Activated CD4-positive, CD25-positive, alpha-beta regulatory T cell (primary cell): ENCODE measurements around the gene MELK.
"Not testable (repeated sequence)": the region's sequence is repeated elsewhere in the genome, so short reads cannot be mapped to it uniquely, and the experiment has no call there.

ENCODE experiments used
- DNase-seq, 4 experiments: peaks; one replicate each; lab custom pipeline; 2025; lab: John Stamatoyannopoulos, UW

Gene MELK

DNA sequence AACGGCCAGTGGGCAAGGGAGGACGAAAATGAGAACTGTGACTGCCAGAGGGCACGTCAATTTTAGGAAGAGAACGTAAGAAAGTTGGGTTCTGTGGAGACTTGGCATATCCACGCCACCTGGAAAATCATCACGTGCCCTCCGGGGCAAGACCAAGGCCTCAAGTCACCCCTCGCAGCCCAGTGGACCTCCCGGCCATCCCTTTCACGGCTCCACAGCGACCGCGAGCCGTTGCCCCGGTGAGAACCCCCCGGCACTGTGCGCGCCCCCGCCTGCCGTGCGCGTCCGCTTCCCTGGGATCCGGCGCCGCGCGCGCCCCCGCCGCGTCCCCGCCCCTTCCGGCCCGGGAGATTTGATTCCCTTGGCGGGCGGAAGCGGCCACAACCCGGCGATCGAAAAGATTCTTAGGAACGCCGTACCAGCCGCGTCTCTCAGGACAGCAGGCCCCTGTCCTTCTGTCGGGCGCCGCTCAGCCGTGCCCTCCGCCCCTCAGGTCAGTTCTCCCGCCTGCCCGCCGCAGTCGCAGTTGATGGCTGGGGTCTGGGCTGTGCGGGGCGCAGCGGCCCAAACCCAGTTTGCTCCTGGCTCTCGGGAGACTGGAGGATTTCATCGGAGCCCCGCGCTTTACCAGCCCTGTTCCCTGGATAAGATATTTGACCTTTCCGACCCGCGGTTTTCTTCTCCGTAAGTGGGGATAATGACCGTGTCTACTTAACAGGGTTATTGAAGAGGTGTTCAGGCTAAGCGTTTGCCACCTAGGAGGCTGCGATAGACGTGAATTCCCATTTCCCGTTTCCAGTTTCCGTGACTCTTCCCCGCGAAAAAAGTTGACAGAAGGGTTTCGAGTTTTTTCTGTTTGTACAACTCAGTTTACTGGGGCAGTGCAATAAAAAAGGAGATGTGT lies at the start of gene MELK:
Gene MELK, plus strand, starts transcription at position 381 of the 904 bp plus-strand sequence. CDS start 8,787 bp downstream, outside the sequence.
- peak; percentile 68 to 77 (median 74) for DNase-seq

DNA sequence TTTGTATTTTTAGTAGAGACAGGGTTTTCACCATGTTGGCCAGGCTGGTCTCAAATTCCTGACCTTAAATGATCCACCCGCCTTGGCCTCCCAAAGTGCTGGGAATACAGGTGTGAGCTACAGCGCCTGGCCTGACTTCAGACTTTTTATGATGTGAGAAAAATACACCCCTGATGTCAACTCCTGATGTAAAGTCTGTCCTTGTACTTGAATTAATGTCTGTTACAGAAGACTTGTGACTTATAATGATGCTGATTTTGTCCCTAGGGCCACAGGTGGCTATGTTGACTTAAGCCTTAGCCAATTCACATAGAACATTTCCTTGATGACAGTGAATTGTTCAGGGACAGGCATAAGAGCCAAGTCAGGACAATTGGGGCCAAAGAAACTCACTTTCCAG lies 42.5 kb upstream of the MELK start:
- no peak for DNase-seq

DNA sequence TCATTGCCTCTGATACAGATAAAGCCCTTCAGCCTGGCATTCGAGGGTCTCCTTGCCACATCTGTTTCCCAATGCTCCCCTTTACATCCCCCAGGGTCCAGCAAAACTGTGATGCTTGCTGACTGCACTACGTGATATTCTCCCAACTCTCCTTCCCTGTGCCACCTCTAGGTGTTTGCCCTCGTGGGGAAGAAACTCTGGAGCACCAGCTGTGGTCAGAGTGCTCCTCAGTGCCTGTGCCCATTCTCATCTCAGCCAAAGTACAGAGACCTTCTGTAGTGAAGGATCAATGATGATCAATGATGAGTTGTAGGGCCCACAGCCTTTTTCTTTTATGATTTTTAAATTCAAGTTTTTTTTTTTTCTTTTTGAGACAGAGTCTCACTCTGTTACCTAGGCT lies 40.3 kb upstream of the MELK start:
- DNase-seq = no peak

DNA sequence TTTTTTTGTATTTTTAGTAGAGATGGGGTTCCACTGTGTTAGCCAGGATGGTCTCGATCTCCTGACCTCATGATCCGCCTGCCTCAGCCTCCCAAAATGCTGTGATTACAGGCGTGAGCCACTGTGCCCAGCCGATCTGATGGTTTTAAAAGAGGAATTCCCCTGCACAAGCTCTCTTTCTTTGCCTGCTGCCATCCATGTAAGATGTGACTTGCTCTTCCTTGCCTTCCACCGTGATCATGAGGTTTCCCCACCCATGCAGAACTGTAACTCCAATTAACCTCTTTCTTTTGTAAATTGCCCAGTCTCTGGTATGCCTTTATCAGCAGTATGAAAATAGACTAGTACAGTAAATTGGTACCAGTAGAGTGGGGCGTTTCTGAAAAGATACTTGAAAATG lies 39.0 kb upstream of the MELK start:
- DNase-seq = not testable (repeated sequence)

DNA sequence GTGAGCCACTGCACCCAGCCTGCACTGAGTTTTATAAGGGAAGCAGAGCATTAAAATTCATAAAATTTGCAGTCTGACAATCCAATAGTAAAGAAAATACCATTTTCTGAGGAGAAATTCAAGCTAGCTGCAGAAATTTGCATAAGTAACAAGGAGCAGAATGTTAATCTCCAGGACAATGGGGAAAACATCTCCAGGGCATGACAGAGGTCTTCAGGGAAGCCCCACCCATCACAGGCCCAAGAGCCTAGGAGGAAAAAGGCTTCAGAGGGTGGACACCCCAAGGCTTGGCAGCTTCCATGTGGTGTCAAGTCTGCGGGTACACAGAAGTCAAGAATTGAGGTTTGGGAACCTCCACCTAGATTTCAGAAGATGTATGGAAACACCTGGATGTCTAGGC lies 37.6 kb upstream of the MELK start:
- no peak for DNase-seq

DNA sequence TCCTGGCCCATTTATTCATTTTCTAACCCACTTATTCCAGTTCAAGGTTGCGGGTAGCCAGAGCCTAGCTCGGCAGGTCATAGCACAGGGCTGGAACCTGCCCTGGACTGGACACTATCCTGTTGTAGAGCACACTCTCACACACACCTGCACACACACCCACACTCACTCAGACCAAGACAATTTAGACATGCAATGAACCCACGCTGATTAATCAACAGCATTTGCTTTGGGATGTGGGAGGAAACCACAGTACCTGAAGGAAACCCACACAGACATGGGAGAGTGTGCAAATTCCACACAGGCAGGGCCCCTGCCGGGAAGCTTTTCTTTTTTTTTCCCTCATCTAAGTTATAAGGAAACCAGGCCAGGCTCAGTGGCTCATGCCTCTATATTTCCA lies 34.8 kb upstream of the MELK start:
- DNase-seq = no peak

DNA sequence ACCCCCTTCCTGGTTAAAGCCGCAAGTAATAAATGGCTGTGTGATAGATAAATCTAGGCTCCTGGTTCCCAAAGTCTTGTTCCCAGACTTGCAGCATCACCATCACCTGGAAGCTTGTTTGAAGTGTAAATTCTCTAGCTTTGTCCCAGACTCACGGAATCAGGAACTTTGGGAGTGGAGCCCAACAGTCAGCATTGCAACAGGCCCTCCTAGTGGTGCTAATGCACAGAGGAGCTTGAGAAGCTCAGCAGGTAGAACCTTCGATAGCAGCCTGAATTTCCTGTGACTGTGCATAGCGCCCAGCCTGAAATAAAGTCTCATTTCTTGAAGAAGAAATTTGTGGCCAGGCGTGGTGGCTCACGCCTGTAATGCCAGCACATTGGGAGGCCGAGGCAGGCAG lies 30.3 kb upstream of the MELK start:
- no peak for DNase-seq

DNA sequence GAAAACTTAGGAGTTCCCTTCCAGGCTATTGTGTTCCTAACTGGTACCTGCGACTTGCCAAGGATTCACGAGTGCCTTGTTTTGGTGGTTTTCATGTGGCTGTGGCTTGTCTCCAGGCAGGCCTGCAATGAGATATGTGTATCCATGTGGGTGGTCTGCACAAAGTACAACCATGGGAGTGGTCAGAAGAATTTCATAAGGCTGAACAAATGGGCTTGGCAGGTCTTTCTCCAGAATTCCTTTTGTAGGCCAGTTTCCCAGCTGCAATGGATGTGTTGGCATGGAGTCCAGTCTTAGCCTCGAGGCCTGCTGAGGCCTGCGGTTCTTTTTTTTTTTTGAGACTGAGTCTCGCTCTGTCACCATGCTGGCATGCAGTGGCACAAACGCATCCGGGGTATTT lies 28.8 kb upstream of the MELK start:
- no peak for DNase-seq

DNA sequence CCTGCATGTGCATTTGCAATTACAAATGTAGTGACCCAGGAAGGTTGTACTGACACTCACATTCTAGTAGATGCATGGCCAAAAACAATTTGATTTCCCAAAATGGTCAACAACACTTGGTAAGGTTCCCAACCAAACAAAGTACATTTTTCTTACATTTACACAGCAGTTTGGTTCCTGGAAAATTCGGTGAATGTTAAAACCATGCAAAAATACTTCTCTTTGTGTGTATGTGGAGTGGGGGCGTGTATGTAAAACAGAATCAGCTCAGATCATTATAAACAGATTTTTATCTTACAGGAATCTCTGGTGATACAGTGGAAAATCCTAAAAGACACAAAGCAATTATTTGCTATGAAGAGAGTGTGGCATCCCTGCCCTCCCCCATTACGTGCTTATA lies 25.1 kb upstream of the MELK start:
- DNase-seq = no peak

DNA sequence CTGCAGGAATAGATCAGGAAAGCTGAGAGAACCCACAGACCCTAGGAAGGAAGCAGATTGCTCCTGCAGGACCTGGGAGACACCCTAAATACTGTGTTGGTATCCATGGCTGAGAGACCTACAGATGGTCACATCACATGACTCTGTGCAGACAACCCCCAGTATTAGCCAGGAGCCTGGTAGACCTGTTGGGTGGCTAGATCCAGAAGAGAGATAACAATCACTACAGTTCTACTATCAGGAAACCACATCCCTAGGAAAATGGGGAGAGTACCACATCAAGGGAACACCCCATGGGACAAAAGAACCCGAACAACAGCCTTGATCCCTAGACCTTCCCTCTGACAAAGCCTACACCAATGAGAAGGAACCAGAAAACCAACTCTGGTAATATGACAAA lies 24.2 kb upstream of the MELK start:
- no peak for DNase-seq

DNA sequence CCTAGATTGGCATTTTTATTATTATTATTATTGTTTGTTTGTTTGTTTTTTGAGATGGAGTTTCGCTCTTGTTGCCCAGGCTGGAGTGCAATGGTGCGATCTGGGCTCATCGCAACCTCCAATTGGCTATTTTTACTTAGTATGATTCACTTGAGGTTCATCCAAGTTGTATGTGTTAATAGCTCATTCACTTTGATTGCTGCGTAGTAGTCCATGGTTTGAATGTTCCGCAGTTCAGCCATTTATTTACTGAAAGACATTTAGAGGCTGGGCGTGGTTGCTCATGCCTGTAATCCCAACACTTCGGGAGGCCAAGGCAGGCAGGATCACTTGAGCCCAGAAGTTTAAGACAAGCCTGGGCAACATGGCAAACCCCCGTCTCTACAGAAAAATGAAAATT lies 22.6 kb upstream of the MELK start:
- no peak for DNase-seq

DNA sequence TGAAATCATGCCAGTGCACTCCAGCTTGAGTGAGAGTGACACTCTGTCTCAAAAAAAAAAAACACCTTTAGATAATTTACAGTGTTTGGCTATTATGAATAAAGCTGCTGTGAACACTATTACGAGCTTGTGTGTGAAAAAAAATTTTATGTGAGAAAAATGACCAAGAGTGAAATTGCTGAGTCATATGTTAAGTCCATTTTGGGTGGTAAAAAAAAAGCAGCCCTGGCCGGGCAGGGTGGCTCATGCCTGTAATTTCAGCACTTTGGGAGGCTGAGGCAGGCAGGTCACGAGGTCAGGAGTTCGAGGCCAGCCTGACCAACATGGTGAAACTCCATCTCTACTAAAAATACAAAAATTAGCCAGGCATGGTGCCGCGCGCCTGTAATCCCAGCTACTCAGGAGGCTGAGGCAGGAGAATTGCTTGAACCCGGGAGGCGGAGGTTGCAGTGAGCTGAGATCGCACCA lies 22.0 kb upstream of the MELK start:
- DNase-seq = not testable (repeated sequence)

DNA sequence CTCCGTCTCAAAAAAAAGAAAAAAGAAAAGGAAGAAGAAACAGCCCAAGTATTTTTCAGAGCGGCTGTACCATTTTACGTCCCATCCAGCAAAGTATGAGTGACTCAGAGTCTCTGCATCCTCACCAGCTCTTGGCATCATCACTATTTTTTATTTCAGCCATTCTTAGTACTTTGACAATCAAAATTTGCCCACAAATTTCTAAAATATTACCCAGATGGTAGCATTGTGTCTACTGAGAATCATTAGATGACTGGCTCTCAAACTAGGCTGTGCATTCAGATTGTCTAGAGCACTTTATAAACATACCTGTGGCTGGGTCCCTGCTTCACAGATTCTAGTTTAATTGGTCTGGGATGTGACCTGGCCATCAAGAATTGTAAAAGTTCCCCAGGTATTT lies 21.6 kb upstream of the MELK start:
- no peak for DNase-seq

DNA sequence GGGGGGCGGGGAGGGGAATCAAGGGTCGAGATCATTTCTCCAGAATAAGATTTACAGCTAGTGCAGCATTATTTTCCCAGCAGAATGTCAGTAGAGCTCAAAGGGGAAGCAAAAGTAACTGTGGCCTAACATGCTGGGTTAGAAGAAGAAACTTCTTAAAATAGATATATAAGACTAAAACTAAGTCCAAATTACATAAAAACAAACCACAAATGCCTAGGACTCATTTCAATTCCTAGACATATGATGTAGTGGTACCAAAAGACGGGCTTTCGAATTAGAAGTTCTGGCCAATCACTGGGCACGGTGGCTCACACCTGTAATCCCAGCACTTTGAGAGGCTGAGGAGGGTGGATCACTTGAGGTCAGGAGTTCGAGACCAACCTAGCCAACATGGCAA lies 20.8 kb upstream of the MELK start:
- no peak for DNase-seq

DNA sequence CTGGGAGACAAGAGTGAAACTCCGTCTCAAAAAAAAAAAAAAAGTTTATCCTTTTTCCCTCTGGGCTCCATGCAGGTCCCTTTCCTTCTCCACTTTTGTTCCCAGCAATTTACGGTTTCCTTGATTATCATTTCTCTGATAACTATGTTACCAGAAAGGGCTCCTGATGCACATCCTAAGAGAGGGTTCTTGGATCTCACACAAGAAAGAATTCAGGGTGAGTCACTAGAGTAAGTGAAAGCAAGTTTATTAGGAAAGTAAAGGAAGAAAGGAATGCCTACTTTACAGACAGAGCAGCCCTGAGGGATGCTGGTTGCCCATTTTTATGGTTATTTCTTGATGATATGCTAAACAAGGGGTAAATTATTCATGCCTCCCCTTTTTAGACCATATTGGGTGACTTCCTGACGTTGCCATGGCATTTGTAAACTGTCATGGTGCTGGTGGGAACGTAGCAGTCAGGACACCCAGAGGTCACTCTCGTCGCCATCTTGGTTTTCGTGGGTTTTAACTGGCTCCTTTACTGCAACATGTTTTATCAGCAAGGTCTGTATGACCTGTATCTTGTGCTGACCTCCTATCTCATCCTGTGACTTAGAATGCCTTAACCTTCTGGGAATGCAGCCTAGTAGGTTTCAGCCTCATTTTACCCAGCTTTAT lies 13.5 kb upstream of the MELK start:
- no peak for DNase-seq

DNA sequence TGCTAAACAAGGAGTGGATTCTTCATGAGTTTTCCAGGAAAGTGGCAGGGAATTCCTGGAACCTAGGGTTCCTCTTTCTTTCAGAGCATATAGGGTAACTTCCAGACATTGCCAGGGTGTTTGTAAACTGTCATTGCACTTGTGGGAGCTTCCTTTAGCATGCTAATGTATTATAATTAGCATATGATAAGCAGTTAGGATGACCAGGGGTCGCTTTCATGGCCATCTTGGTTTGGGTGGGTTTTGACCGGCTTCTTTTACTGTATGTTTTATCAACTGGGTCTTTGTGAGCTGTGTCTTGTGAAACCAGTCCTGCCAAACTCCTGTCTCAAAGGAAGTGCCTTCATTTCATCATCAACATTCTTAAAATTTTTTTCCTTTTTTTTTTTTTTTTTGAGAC lies 11.9 kb upstream of the MELK start:
- no peak for DNase-seq

DNA sequence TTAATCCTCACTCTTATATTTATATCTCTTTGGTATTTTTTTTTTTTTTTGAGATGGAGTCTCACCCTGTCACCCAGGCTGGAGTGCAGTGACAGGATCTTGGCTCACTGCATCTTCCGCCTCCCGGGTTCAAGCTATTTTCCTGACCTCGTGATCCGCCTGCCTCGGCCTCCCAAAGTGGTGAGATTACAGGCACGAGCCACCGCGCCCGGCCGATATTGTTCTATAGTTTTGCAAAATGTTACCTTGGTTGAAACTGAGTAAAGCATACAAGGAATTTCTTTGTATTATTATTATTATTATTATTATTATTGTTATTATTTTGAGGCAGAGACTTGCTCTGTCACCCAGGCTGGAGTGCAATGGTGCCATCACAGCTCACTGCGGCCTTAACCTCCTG lies 9.9 kb upstream of the MELK start:
- DNase-seq = not testable (repeated sequence)

DNA sequence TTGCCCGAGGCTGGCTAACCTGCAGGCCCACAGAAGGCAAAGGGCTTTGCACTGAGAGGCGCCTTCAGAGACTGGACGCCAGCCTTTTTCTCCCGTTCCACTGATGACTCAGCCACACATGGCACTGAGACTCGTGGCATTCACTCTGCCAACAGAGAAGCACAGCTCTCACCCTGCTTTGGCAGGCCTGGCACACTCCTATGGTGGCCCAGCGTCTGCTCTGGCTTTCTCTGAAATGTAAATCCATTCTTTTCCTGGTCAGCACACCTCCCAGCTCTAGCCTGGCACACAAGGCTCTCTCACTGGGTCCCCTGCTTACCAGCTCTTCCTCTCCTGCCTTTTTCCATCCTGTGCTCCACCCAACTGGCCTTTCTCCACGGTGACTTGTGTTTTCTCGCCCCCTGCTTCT lies 5.9 kb upstream of the MELK start:
- no peak for DNase-seq

DNA sequence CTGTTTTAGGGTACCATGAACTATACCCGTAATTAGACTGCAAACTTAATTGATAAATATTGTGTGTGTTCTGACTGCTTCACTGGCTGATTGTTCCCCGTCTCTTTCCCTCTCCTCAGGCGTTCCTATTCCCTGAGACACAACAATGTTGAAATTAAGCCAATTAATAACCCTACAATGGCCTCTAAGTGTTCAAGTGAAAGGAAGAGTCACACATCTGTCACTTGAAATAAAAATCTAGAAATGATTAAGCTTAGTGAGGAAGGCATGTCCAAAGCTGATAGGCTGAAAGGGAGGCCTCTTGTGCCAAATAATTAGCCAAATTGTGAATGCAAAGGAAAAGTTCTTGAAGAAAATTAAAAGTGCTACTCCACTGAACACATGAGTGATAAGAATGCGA lies 4.0 kb upstream of the MELK start:
- DNase-seq = not testable (repeated sequence)

DNA sequence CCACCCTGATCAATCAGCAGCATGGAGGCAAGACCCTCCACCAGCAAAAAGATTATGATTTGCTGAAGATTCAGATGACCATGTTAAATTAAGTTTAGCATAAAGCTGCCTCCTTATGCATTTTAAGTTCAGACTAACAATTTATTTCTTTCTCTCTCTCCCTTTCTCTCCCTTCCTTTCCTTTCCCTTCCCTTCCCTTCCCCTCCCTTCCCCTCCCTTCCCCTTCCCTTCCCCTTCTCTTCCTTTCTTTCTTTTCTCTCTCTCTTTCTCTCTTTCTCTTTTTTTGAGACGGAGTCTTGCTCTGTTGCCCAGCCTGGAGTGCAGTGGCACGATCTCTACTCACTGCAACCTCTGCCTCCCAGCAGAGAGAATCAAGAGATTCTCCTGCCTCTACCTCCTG lies 1.4 kb upstream of the MELK start:
- no peak for DNase-seq

DNA sequence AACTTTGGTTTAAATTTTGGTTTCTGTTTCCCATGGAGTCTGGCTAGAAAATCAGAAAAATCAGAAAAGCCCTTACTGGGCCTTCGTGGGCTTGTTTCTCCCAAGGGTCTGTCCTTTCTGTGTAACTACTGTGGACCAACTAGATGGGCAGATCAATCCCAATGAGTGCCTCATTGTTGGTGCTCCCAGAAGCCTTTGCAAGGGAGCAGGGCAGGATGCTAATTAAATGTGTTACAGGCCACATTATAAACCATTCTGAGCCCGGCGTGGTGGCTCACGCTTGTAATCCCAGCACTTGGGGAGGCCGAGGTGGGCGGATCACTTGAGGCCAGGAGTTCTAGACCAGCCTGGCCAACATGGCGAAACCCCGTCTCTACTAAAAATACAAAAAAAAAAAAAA lies 1.4 kb downstream of the MELK start:
- not testable (repeated sequence) for DNase-seq

DNA sequence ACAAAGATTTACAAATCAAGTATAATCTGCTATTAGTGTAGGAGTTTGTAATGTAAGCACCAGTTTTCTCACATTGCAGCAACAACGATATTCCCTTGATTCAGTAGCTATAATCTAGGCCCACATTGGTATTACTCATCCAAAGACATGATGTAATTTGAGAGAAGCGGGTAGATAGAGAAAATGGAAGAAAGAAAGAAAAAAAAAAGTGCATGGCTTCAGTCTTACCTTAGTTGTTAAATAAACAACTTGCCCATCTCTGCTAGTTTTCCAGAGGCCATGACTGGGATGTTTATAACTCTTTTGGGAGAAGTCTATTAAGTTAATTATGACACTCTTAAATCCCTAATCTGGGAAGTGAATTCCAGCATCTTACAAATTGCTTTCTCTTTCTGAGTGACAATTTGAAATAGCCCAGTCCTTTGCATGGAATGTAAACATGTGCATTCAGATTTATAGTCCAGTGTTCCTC lies 2.8 kb downstream of the MELK start:
- DNase-seq = no peak

DNA sequence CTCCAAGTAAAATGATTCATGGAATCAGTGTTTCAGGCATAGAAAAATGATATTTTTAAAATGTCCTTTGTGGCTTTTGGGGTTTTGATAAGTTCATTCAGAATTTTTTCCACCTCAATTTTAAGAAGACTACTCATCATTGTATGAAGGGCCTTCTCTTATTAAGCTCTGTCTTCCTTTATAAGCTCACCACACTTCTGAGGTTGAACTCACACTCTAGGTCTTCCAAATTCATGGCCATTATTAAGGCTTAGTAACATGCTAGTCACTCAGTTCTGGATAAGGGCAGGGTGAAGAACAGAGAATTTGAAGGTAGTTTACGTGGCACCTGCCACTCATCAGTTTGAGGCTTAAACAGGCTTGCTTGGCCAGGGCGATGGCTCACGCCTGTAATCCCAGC lies 4.2 kb downstream of the MELK start:
- DNase-seq = no peak
